GM19452 (cell line): ENCODE results near the gene PFDN6.
"Not testable (repeated sequence)": the region's sequence is repeated elsewhere in the genome, so short reads cannot be mapped to it uniquely, and the experiment has no call there.

ENCODE experiments used
- ATAC-seq: cut with Tn5 transposase; IDR thresholded peaks from one replicate; pipeline ENCODE4 v1.9.1; 2021; ENCODE audit not compliant: unreplicated experiment

PFDN6 gene

GRCh38 chr6:33288921-33289783, at the start of gene PFDN6, which contains the start of gene WDR46:
PFDN6 (plus strand) TSS chr6:33289601; CDS start chr6:33289857, 256 bp downstream.
WDR46 (minus strand) TSS chr6:33289239; CDS start chr6:33289170, 69 bp downstream.
- ATAC-seq = peak; percentile 87

DNA sequence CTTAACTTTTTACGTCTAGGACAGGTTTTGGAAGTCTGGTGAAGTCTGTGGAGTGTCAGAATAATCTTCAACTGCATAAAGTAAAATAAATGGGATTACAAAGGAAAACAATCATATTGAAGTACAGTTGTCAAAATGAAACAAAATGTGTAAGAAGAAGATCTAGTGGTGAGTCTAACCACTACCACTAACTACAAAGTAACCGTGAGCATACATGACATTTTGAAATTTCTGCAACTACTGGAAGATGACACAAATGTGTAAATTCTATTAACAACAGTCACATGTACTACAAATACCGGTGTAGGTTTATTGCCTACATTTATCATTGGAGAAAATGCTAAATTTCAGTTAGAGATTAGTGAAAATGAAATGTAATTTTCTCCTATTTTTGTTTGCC, 47.4 kb upstream of the PFDN6 start:
- ATAC-seq = no peak

DNA sequence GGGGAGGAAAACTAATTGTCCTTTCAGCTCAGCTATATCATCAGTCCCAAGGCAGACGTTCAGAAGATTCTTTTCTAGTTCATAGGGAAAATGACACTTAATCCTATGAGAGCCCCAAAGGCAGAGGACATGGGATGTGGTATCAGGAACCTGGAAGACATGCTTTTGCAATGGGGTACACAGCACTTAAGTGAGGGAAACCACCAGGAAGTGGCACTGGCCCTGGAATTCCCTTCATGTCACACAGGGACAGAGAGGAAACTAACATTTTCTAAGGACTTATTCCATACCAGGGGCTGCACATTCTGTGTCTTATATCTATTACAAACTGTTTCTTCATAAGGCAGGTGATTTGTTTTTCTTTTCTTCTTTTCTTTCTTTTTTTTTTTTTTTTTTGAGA, 45.9 kb upstream of the PFDN6 start:
- no peak for ATAC-seq

DNA sequence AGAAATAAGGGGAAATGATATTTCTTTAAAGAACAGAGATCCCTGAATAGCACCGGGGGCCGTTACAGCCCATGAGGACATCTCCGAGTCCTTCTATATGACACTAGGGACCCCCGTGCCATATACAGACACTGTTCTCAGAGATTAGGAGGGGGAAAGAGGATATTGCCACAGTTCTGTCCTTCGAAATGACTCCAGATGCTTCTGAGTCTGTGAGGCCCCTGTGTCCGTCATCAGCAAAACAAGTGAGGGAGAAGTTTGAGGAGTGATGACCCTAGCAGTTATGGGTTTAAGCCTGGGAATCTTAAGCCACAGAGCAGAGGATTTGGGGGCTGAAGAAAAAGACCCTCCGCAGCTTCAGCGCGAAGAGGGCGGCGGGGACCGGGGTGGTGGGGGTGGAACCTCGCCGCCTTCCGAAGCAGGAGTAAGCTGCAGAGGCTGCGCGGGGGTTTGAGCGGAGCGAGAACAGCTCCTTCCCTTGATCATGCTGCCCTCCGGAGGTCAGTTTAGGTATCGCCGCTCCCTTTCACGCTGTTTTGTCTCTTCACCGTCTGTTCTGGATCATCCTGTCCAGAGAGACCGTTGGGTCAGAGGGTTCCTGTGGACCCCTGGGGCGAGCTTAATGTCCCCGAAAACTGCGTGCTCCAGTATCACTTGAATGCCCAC, 41.3 kb upstream of the PFDN6 start:
- peak; percentile 41 for ATAC-seq

DNA sequence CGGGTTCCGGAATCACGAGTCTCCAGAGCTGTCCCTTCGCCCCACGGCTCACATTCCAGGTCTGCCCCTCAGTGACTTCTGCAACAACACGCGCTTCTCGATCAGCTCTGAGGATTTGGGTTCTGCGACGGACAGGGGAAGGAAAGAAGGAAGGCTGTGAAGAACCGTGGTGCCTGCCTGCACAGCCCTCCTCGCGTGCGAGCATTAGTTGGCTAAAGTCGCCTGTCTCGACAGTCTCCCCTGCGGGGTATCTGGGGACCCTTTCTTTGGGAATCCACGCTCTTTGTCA, 40.8 kb upstream of the PFDN6 start:
- ATAC-seq = peak; percentile 5

DNA sequence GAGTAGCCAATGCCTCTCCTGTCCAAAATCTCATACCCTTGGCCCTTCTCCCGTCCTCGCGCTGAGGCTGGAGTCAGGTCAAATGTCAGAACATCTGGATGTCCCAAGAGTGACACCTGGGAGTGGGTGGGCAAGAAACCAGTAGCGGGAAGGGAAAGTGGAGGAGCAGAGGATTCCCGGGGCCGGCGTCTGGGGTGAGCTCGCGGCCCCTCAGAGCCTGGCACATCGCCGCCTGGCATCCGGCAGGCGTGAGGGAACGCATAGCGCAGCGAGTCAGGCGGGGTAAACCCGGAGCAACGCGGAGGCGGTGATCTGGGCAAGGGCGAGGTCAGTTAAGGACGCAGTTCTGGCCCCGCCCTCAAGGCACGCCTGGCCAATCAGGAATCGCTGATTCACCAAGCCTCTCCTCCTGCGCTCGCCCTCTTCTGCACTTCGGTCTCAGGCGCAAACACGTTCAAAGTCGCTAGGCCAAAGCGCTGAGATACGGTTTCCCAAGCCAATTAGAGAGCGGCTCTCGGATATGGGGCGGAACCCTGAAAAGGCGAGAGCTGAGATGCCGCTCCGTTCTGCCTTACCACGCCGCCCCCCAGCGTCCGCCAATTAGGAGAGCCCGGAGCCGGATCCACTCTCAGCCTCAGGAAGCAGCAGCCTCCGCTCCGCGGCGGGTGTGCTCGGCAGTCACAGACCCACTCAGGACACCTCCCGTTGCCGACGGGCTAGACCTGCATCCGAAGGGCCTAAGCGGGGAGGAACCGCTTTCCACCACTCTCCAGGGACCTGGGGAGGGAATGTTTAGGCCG, 40.3 kb upstream of the PFDN6 start:
- peak; percentile 87 for ATAC-seq

DNA sequence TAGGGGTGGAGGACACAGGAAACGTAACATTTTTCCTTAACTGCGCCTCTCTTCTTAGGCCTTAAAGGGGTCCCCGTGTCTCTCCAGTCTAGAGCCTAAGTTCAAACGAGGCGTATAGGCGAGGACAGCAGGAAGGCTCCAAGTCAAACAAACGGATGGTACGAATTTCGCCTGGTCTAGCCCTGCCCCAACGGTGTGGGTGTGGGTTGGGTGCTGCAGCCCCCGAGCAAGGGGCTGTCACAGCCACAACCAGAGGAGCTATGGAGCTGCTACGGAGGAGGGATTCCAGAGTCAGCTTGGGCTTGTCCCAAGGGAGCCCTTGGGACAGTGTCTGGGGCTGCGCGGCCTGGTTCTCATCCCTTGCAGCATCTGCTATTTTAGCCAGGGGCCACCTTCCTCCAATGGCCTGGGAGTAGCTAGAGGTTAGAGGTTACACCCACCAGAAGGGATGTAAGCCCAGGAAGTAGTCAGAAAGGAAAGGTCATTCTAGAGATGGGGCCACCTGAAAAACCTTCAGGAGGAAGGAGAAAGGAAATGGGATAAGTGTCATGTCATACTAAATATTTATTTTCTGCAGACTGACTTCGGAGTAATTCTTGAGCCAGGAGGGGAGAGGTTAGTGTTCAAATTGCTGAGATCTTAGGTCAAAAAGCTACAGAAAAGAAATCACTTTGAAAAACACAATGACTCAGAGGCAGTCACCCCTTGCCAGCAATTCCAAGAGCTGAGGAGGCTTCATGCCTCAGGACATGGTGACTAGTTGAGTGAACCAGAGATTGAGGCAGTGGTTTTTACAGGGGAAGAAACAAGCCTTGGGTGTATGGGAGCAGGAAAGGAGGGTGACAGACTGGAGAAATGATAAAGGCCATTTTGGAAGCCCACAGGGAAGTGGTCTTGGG, 39.4 kb upstream of the PFDN6 start:
- no peak for ATAC-seq

DNA sequence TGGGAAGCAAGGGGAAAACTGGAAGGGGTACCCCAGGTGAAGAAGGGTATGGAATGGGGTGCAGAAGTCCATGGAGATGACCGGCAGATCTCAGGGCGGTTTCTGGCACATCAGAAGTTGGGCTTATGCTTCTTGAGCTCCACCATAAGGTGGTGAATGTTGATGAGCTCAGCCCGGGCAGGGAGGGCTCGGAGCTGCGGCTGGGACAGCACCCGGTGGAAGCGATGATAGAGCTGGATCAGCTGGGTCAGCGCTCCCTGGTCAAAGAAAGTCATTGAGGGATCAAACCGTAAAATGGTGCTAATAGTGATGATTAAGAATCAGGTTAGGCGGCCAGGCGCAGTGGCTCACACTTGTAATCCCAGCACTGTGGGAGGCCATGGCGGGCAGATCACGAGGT, 38.7 kb upstream of the PFDN6 start:
- ATAC-seq = no peak

DNA sequence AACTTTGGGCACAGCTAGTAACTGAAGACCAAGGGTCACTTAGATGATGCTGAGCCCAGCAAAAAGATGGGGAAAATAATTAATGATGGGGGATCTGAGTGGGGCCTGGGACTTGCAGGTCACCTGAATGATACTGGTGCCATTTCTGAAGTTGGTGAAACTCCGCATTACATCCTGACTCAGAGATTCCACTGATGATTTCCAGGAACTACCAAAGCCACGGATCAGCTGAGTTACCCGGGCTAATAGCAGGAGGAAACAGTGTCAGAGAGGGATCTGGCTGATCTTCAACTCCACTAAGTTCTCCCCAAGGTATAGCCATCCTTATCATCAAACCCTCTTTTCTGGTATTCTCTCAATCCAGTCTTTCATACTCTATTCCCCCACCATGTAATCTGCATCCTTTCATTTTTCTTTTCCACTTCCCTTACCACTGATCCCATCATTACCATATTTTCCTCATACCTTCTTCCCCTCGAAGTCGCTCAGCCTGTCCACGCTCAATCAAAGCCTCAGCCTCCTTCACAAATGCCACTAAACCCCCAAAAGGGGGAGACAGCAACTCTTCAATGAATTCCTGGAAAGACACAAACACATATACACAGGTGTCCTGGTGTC, 37.9 kb upstream of the PFDN6 start:
- no peak for ATAC-seq

DNA sequence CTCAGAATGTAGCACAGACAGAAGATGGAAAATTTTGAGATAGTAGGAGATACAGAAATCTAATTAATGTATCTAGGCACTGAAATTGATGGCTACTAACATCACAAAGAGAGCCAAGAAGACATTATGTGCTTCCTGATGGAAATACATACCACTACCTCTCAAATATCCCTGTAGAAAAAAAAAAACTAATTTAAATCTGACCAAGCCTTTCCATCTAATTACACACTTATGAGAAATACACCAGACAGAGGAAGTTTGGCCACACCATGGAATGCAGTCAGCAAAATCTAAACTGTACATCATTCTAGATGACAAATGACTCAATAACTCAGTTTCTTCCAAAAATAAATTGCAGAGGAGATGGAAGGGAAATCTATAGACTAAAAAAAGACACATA, 36.6 kb upstream of the PFDN6 start:
- ATAC-seq = no peak

DNA sequence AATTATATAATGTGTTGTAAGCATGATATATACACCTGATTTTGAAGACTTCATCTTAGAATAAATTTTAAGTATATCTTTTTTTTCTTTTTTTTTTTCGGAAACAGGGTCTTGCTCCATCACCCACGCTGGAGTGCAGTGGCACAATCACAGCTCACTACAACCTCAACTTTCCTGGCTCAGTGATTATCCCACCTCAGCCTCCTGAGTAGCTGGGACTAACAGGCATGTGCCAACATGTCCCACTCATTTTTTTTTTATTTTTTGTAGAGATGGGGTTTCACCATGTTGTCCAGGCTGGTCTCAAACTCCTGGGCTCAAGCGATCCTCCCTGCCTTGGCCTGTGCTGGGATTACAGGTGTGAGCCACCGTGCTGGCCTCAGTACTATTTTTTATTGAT, 34.8 kb upstream of the PFDN6 start:
- ATAC-seq = no peak

GRCh38 chr6:33259032-33259431, 30.4 kb upstream of the PFDN6 start:
- no peak for ATAC-seq

- ATAC-seq = not testable (repeated sequence)
Observed at GRCh38 chr6:33262490-33262889, 26.9 kb upstream of the PFDN6 start.

DNA sequence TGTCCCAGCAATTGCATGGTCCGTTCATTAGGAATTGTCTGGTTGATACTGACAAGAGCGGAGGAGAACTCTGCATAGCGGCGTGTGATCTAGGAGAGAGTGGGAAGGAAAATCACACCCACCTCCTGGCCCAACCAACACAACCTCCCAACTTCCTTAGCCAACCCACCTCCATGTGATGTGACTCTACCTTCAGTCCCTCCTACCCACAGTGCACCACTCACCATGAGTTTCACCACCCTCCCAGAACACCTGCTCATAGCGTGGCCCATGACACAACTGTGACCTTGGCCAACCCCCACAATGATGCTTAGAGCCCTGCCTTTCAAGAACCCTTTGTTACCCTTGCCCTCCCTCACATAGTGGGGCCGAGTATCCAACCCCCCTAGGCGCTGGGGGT, 25.4 kb upstream of the PFDN6 start:
- no peak for ATAC-seq

- ATAC-seq = no peak
Observed at GRCh38 chr6:33271117-33271467, 18.3 kb upstream of the PFDN6 start.

DNA sequence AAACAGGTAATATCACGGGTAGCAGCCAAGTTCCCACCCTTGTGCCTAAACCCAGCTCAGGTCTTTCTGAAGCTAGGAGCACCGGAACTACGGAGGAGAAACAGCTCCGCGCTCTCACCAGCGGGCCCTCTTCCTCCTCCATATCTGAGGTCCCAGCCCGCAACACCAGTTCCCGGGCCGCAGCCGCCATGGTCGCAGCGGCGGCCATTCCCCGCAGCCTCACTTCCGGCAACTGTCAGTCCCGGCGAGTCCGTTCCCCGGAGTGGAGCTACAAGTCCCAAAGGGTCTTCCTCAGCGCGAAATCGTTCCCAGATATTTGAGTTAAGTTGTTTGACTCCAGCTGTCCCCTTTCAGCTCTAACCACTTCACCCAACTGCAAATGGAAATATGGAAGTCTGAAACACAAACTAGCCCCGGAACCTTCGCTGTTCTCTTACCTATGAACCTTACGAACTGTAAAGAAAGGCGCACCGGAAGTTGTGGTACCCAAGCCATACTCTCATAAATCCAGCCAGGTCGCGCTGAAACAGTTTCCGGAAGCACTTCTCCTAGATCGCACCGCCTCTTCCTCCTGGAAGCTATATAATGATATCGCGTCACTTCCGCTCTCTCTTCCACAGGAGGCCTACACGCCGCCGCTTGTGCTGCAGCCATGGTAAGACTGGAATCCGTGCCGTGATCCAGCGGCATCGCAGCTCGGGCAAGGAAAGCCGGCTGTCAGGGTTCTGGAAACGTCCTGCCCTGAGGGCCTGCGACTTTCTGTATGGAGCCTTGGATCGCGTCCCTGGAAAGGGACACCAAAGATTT, 17.7 kb upstream of the PFDN6 start, which contains the start of the genes RPS18 and VPS52:
Gene RPS18, plus strand, starts transcription at position 608 of the 807 bp plus-strand sequence. Its CDS starts 45 bp downstream, at position 653.
Gene VPS52, minus strand, starts transcription at position 409 of the 807 bp plus-strand sequence. Its CDS starts 201 bp downstream, at position 208.
- ATAC-seq = peak; percentile 70

GRCh38 chr6:33272275-33273128, 16.9 kb upstream of the PFDN6 start:
- no peak for ATAC-seq
